NCI-H460 (cell line): ENCODE measurements around the gene RTCB. TPM values are rescaled to one million over a fixed set of nuclear protein-coding genes. Genes with fewer than 3 reads are reported as not detected.

Experiments used
- DNase-seq: peaks from one replicate; pipeline ENCODE4 v3.0.0-alpha.2; 2016; ENCODE audit warnings: low read depth; ENCODE audit errors: extremely low read depth
- small RNA-seq, 2 experiments: library from RNA; depleted of rRNA; stranded (forward); fragments of <200 nt; gene quantifications; one replicate each; pipeline ENCODE3, GENCODE V24; 2014
- total RNA-seq: library from RNA; depleted of rRNA; stranded (reverse); fragments of >200 nt; shearing (Covaris generic); gene quantifications from 2 replicates; pipeline ENCODE4 v1.2.3, GENCODE V29; 2014; rRNA removed

Gene RTCB
- total RNA-seq, 1 experiment from 2014 or later, result 75.7 TPM

DNA sequence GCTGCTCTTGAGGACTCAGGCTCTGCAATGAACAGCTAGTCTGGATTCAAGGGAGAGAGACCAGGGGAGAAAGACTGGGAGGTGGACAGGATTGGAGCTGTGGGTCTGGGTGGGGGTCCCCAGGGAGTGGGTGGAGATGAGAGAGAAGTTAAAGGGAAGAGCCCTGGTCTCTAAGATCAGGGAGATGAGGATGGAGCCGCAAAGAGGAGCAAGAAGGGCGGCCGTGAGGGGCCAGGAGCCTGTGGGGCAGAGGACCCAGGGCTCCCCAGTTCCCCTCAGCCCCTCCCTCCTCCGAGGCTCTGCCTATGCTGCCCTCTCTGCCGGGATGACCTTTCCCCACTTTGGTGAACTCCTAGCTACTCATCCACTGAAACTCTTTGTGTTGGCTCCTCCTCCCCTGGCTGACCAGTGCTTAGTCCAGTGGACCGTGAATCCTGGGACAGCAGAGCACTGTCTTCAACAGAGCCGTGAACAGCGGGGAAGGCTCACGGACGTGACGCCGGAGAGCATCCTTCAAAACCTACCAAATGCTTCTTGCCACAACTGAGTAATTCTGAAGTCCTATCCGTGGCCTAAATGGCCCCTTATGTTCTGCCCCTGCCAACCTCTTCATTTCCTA is 70.8 kb downstream of the RTCB start:
- no peak for DNase-seq

DNA sequence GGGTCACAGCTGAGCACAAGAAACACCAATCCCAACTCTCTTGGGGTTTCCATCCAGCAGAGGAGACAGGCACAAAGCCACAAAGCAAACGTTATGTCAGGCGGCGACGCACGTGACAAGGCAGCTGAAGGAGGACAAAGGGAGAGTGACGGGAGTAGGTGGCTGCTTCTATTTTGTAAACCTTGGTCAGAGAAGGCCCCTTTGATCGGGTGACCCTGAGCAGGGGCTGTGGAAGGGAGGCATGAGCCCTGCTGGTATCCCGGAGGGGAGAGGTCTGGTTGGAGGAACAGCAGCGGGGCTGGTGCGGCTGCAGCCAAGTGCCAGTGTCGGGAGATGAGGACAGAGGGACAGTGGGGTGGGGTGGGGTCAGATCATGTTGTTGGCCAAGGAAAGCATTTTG is 71.6 kb downstream of the RTCB start:
- no peak for DNase-seq

DNA sequence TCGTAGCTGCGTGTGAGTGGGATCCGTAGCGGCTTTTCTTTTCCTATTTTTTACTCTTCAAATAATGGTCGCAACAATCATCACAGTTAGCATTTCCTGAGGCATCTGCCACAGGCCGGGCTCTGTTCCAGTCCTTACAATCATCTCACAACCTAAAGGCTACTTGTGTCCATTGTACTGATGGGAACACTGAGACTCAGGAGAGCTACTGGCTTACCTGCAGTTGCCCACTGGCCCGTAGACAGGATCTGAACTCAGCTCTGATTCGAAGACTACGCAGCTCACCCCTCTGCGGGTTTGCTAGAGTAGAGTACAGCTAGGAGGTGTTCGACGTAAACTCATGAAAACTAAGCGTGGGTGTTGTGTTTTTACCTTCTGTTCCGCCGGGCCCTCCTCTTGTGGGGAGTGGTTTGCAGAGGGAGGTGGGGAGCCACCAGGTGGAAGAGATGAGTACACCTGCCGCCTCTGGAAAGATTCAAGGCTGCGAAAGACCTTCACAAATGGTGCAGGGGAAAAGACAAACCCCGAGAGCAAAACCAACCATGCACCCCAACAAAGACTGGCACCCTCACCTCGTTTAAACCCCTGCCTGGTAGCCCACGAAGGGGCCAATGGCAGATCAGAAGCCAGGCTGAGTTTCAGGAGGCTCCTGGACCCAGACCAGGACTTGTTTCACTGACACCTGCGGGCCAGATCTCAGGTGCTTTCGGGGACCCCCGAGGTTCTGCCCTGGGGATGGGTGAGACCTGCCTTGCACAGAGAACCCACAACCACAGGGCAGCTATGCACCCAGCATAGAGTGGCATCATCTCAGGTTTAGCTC is 72.6 kb downstream of the RTCB start:
- DNase-seq, result no peak

DNA sequence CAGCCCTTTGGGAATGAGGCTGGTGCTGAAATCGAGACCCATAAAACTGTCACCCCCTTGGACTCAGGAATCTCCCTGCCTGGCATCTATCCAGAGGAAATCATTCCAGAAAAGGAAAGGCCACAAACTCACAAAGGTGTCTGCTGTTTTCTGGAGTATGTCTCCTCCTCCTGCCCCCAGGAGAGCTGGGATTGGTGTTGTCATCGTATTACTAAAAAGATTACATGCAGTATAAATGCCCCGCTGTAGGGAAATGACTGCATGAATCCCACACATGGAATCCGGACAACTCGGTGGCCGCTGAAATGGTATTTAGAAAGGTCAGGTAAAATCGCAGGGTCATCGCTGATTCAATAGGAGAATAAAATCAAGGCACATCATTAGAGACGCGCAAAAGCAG is 73.3 kb downstream of the RTCB start:
- DNase-seq, result no peak

Small RNAs within 50 kb of the gene (small RNA-seq; reads per million reads assigned to genes)
- gene AL021937.2 (0 reads per million in 2 experiments), gene IGLVIVOR22-2 (0 reads per million in 2 experiments), gene RF02171 (0 reads per million in 2 experiments), gene RF02172 (0 reads per million in 2 experiments)

Other genes starting within 250 kb of the RTCB start
- gene RFPL2, start 207.2 kb downstream of the RTCB start, total RNA-seq, result 0.30 and 0.63 TPM in 2 replicates
- gene SLC5A4, start 156.9 kb downstream of the RTCB start, total RNA-seq, result not detected in 2 replicates
- not detected in 2 replicates for gene RFPL3, start 54.4 kb downstream of the RTCB start, total RNA-seq
- gene BPIFC, start 52.2 kb upstream of the RTCB start, total RNA-seq, result not detected in 2 replicates
- 70.5 and 77.6 TPM in 2 replicates for gene FBXO7, start 62.6 kb upstream of the RTCB start, total RNA-seq